Parathyroid adenoma (tissue), 2 donors: ENCODE measurements around the gene BAG1.

Experiments
- H2AFZ ChIP-seq: fragments of 300-600 bp; sonication (generic); one replicate; pipeline ENCODE4 v1.7.0; 2017; ENCODE audit warnings: antibody characterized with exemption, mild to moderate bottlenecking
- H3K27ac ChIP-seq: fragments of 300-600 bp; sonication (generic); one replicate; pipeline ENCODE4 v1.7.0; 2017
- H3K27me3 ChIP-seq: fragments of 300-600 bp; sonication (generic); one replicate; pipeline ENCODE4 v1.7.0; 2017; ENCODE audit warnings: low read length; ENCODE audit not compliant: control insufficient read depth, insufficient read depth
- H3K36me3 ChIP-seq: fragments of 300-600 bp; sonication (generic); one replicate; pipeline ENCODE4 v1.7.0; 2017; ENCODE audit warnings: low read length; ENCODE audit not compliant: control insufficient read depth, insufficient read depth
- H3K4me1 ChIP-seq: fragments of 300-600 bp; sonication (generic); one replicate; pipeline ENCODE4 v1.7.0; 2017; ENCODE audit warnings: control low read depth
- H3K4me2 ChIP-seq: fragments of 300-600 bp; sonication (generic); one replicate; pipeline ENCODE4 v1.7.0; 2017; ENCODE audit warnings: low read length
- H3K4me3 ChIP-seq: fragments of 300-600 bp; sonication (generic); one replicate; pipeline ENCODE4 v1.7.0; 2017; ENCODE audit warnings: low read depth, low read length
- H3K79me2 ChIP-seq: fragments of 300-600 bp; sonication (generic); one replicate; pipeline ENCODE4 v1.7.0; 2017; ENCODE audit warnings: control low read depth
- H3K9ac ChIP-seq: fragments of 300-600 bp; sonication (generic); one replicate; pipeline ENCODE4 v1.7.0; 2017; ENCODE audit warnings: mild to moderate bottlenecking
- H3K9me3 ChIP-seq: fragments of 300-600 bp; sonication (generic); one replicate; pipeline ENCODE4 v1.7.0; 2017; ENCODE audit warnings: low read length; ENCODE audit not compliant: control insufficient read depth
- CTCF ChIP-seq: fragments of 300-600 bp; sonication (generic); IDR thresholded peaks from one replicate; pipeline ENCODE4 v1.7.0; 2017; ENCODE audit warnings: antibody characterized with exemption, mild to moderate bottlenecking
- donor health status: primary hyperparathyroidism.

BAG1 gene

GRCh38 chr9:33221568-33221884, 43.0 kb downstream of the BAG1 start:
- H3K4me3 ChIP-seq, result no peak overlapping the region
- no peaks in the 10 kb centered on the region for H3K9me3 ChIP-seq
- no peak overlapping the region for H3K27ac ChIP-seq
- no peak overlapping the region for H3K4me2 ChIP-seq
- H2AFZ ChIP-seq, result no peak overlapping the region
- H3K4me1 ChIP-seq, result no peaks in the 10 kb centered on the region
- TF ChIP-seq CTCF, result no peak
- no peak overlapping the region for H3K9ac ChIP-seq
- no peaks in the 10 kb centered on the region for H3K36me3 ChIP-seq
- no peaks in the 10 kb centered on the region for H3K27me3 ChIP-seq
- H3K79me2 ChIP-seq, result no peaks in the 10 kb centered on the region

GRCh38 chr9:33220681-33221567, 43.6 kb downstream of the BAG1 start:
- Histone ChIP-seq H3K4me2 (no peak overlapping the region), H3K79me2 (no peaks in the 10 kb centered on the region), H3K27ac (no peak overlapping the region), H3K9ac (no peak overlapping the region), H3K9me3 (no peaks in the 10 kb centered on the region), H3K36me3 (no peaks in the 10 kb centered on the region), H3K4me3 (no peak overlapping the region), H3K27me3 (no peaks in the 10 kb centered on the region), H3K4me1 (no peaks in the 10 kb centered on the region), H2AFZ (no peak overlapping the region)
- TF ChIP-seq CTCF, result no peak

GRCh38 chr9:33211695-33212393, 52.7 kb downstream of the BAG1 start:
- peak; percentile 8 for TF ChIP-seq CTCF
- peak overlapping the region; percentile 68 for H2AFZ ChIP-seq
- H3K4me3 ChIP-seq, result no peak overlapping the region
- H3K27ac ChIP-seq, result peak overlapping the region; percentile 76
- H3K9ac ChIP-seq, result no peak overlapping the region
- peak overlapping the region; percentile 9 for H3K4me2 ChIP-seq
- H3K79me2 ChIP-seq, result no peaks in the 10 kb centered on the region
- H3K9me3 ChIP-seq, result no peaks in the 10 kb centered on the region
- no peaks in the 10 kb centered on the region for H3K36me3 ChIP-seq
- H3K4me1 ChIP-seq, result peaks cover 24% of the 10 kb centered on the region
- no peaks in the 10 kb centered on the region for H3K27me3 ChIP-seq

GRCh38 chr9:33210006-33210715, 54.3 kb downstream of the BAG1 start:
- Histone ChIP-seq H3K4me3 (no peak overlapping the region), H3K9ac (no peak overlapping the region), H3K27ac (peak overlapping the region; percentile 29), H3K4me2 (no peak overlapping the region), H3K9me3 (no peaks in the 10 kb centered on the region), H3K36me3 (no peaks in the 10 kb centered on the region), H2AFZ (no peak overlapping the region), H3K27me3 (no peaks in the 10 kb centered on the region), H3K4me1 (peaks cover 24% of the 10 kb centered on the region), H3K79me2 (no peaks in the 10 kb centered on the region)
- TF ChIP-seq CTCF, result no peak
